ENCODE data around the gene PER1.

PER1 gene

GRCh38 chr17:8185582-8186445, 33.6 kb upstream of the PER1 start:
- H3K14ac ChIP-seq (ENCODE audit: low read length in 2 of 2), result no peak overlapping the region
- no peak overlapping the region for H2BK5ac ChIP-seq (ENCODE audit: low read depth, low read length, poor library complexity, severe bottlenecking)
- H3K4me2 ChIP-seq (ENCODE audit: low read length, poor library complexity, severe bottlenecking), result peak overlapping the region; percentile 88
- H3K4ac ChIP-seq (ENCODE audit: low read depth in 1 of 2, low read length in 2 of 2), result peak overlapping the region in 1 of 2 experiments; percentile 24
- no peaks in the 10 kb centered on the region for H3K36me3 ChIP-seq (ENCODE audit: control insufficient read depth in 1 of 2, insufficient read depth in 2 of 2, low read depth in 1 of 2, low read length in 2 of 2)
- no peak overlapping the region for H3K23ac ChIP-seq (ENCODE audit: low read length in 2 of 2)
- peak overlapping the region; percentile 88 for H3K9ac ChIP-seq (ENCODE audit: low read length)
- H2AFZ ChIP-seq (ENCODE audit: low read depth, low read length), result peak overlapping the region; percentile 68
- H3K9me3 ChIP-seq (ENCODE audit: control insufficient read depth, low read length), result no peaks in the 10 kb centered on the region
- H2BK12ac ChIP-seq (ENCODE audit: low read length in 2 of 2), result no peak overlapping the region
- no peaks in the 10 kb centered on the region for H3K27me3 ChIP-seq (ENCODE audit: control insufficient read depth in 1 of 2, insufficient read depth in 1 of 2, low read length in 2 of 2)
- H2BK120ac ChIP-seq (ENCODE audit: low read depth, low read length), result no peak overlapping the region
- H3K4me3 ChIP-seq (ENCODE audit: insufficient read depth in 1 of 2, low read depth in 1 of 2, low read length in 2 of 2), result peak overlapping the region; percentile 82 to 99
- peak; percentile 60 for DNase-seq
- peaks cover 18% of the 10 kb centered on the region for H3K4me1 ChIP-seq (ENCODE audit: control insufficient read depth, insufficient read depth, low read depth, low read length)
- WGBS, result 4% methylated on average over 39 of the region's 44 CpGs
- H4K8ac ChIP-seq (ENCODE audit: low read length), result no peak overlapping the region
- no peak overlapping the region for H3K18ac ChIP-seq (ENCODE audit: low read depth in 1 of 2, low read length in 2 of 2)
- H4K91ac ChIP-seq (ENCODE audit: low read length), result peak overlapping the region; percentile 6
- peak overlapping the region; percentile 79 for H3K27ac ChIP-seq (ENCODE audit: low read length, poor library complexity, severe bottlenecking)
- H3K79me1 ChIP-seq (replicated peaks; ENCODE audit: low read length, poor library complexity, severe bottlenecking), result peaks cover 2% of the 10 kb centered on the region
- H2BK15ac ChIP-seq (ENCODE audit: low read depth, poor library complexity, severe bottlenecking), result no peak overlapping the region
- no peak overlapping the region for H2AK5ac ChIP-seq (ENCODE audit: low read length, severe bottlenecking)

- Histone ChIP-seq H2BK120ac (ENCODE audit: low read depth, low read length) (no peak overlapping the region), H3K9me3 (ENCODE audit: control insufficient read depth, low read length) (no peaks in the 10 kb centered on the region), H2BK5ac (ENCODE audit: low read depth, low read length, poor library complexity, severe bottlenecking) (no peak overlapping the region), H3K4me1 (ENCODE audit: control insufficient read depth, insufficient read depth, low read depth, low read length) (peaks cover 18% of the 10 kb centered on the region), H4K8ac (ENCODE audit: low read length) (peak overlapping the region; percentile 93), H2AFZ (ENCODE audit: low read depth, low read length) (peak overlapping the region; percentile 87), H3K23ac (ENCODE audit: low read length in 2 of 2) (no peak overlapping the region), H3K14ac (ENCODE audit: low read length in 2 of 2) (peak overlapping the region in 1 of 2 experiments; percentile 22), H3K36me3 (ENCODE audit: control insufficient read depth in 1 of 2, insufficient read depth in 2 of 2, low read depth in 1 of 2, low read length in 2 of 2) (no peaks in the 10 kb centered on the region), H2BK12ac (ENCODE audit: low read length in 2 of 2) (peak overlapping the region in 1 of 2 experiments; percentile 49), H3K9ac (ENCODE audit: low read length) (peak overlapping the region; percentile 92), H3K27me3 (ENCODE audit: control insufficient read depth in 1 of 2, insufficient read depth in 1 of 2, low read length in 2 of 2) (no peaks in the 10 kb centered on the region), H3K4ac (ENCODE audit: low read depth in 1 of 2, low read length in 2 of 2) (peak overlapping the region; percentile 75 to 92), H2BK15ac (ENCODE audit: low read depth, poor library complexity, severe bottlenecking) (no peak overlapping the region), H3K79me1 (replicated peaks; ENCODE audit: low read length, poor library complexity, severe bottlenecking) (peaks cover 8% of the 10 kb centered on the region), H3K27ac (ENCODE audit: low read length, poor library complexity, severe bottlenecking) (no peak overlapping the region), H3K4me2 (ENCODE audit: low read length, poor library complexity, severe bottlenecking) (peak overlapping the region; percentile 56), H4K91ac (ENCODE audit: low read length) (peak overlapping the region; percentile 29), H3K4me3 (ENCODE audit: insufficient read depth in 1 of 2, low read depth in 1 of 2, low read length in 2 of 2) (peak overlapping the region in 1 of 2 experiments; percentile 83), H2AK5ac (ENCODE audit: low read length, severe bottlenecking) (peak overlapping the region; percentile 21), H3K18ac (ENCODE audit: low read depth in 1 of 2, low read length in 2 of 2) (peak overlapping the region; percentile 59 to 75)
- DNase-seq, result no peak
- WGBS, result 69% methylated on average over 19 of the region's 19 CpGs
Measured at GRCh38 chr17:8176998-8177731, 25.0 kb upstream of the PER1 start.

GRCh38 chr17:8176197-8176940, 24.2 kb upstream of the PER1 start, which contains the start of gene TMEM107:
TSS of gene TMEM107 (minus strand) at chr17:8176380. CDS start at chr17:8176286, 94 bp downstream.
- no peak within 1 kb of the TSS for H2BK5ac ChIP-seq (ENCODE audit: low read depth, low read length, poor library complexity, severe bottlenecking)
- H3K14ac ChIP-seq (ENCODE audit: low read length in 2 of 2), result peak within 1 kb of the TSS in 1 of 2 experiments; percentile 22
- H2AFZ ChIP-seq (ENCODE audit: low read depth, low read length), result peak within 1 kb of the TSS; percentile 87
- peak within 1 kb of the TSS; percentile 69 to 83 for H3K4me3 ChIP-seq (ENCODE audit: insufficient read depth in 1 of 2, low read depth in 1 of 2, low read length in 2 of 2)
- peak within 1 kb of the TSS; percentile 40 for H4K91ac ChIP-seq (ENCODE audit: low read length)
- peak within 1 kb of the TSS; percentile 59 to 75 for H3K18ac ChIP-seq (ENCODE audit: low read depth in 1 of 2, low read length in 2 of 2)
- peak within 1 kb of the TSS; percentile 56 for H3K4me2 ChIP-seq (ENCODE audit: low read length, poor library complexity, severe bottlenecking)
- peak within 1 kb of the TSS; percentile 55 for H2BK15ac ChIP-seq (ENCODE audit: low read depth, poor library complexity, severe bottlenecking)
- H2BK12ac ChIP-seq (ENCODE audit: low read length in 2 of 2), result peak within 1 kb of the TSS in 1 of 2 experiments; percentile 49
- peak; percentile 88 for DNase-seq
- peak within 1 kb of the TSS; percentile 75 to 92 for H3K4ac ChIP-seq (ENCODE audit: low read depth in 1 of 2, low read length in 2 of 2)
- peak within 1 kb of the TSS; percentile 93 for H4K8ac ChIP-seq (ENCODE audit: low read length)
- peaks cover 8% of the 10 kb centered on the region for H3K79me1 ChIP-seq (replicated peaks; ENCODE audit: low read length, poor library complexity, severe bottlenecking)
- peak within 1 kb of the TSS; percentile 27 for H3K27ac ChIP-seq (ENCODE audit: low read length, poor library complexity, severe bottlenecking)
- no peaks in the 10 kb centered on the region for H3K36me3 ChIP-seq (ENCODE audit: control insufficient read depth in 1 of 2, insufficient read depth in 2 of 2, low read depth in 1 of 2, low read length in 2 of 2)
- no peaks in the 10 kb centered on the region for H3K27me3 ChIP-seq (ENCODE audit: control insufficient read depth in 1 of 2, insufficient read depth in 1 of 2, low read length in 2 of 2)
- H3K9me3 ChIP-seq (ENCODE audit: control insufficient read depth, low read length), result no peaks in the 10 kb centered on the region
- peak within 1 kb of the TSS; percentile 92 for H3K9ac ChIP-seq (ENCODE audit: low read length)
- peaks cover 18% of the 10 kb centered on the region for H3K4me1 ChIP-seq (ENCODE audit: control insufficient read depth, insufficient read depth, low read depth, low read length)
- WGBS, result 5% methylated on average over 56 of the region's 56 CpGs
- peak within 1 kb of the TSS; percentile 42 for H2BK120ac ChIP-seq (ENCODE audit: low read depth, low read length)
- H3K23ac ChIP-seq (ENCODE audit: low read length in 2 of 2), result peak within 1 kb of the TSS in 1 of 2 experiments; percentile 34
- H2AK5ac ChIP-seq (ENCODE audit: low read length, severe bottlenecking), result peak within 1 kb of the TSS; percentile 21
